ENCODE measurements around the gene AVPR1A.
"Not testable (repeated sequence)": the region's sequence is repeated elsewhere in the genome, so short reads cannot be mapped to it uniquely, and the experiment has no call there.

The AVPR1A gene

DNA sequence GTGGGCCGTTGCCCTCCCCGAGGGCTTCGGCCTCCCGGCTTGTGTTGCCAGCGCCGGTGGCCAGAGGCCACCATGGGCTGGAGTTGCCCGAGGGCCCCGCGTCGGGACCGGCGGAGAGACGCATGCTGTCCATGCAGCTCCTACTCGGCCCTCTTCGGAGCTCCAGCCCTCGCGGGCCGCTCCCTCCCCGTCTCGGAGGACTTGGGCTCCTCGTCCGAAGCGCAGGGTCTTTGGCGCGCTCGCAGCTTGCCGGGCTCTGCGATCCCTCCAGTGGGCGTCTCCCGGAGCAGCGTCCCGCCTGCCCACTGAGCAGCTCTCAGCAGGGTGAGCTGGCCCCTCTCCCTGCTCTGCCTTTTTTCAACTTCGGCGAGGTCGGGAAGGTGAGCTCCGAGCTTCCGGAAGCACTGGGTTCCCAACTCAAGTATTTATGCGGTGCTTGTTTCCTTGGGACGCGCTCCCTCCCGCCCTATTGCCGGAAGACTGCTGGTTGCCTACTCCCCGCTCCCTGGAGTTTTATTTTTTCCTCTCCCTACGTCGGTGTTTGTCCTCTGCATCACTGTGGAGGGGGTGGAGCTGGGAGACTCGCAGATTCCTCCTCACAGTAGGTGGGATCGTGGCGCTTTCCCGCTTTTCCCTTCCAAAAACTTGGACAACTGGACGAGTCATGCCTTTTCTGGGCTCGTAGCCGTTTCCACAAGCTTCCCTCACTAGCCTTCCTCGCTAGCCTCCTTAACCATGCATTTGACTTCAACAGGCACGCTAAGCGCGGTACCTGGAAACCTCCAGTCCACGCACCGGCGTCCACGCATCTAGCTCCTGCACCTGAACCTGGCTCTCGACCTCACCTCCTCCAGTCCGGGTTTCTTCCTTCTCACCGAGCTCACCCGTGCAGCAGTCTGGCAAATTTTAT is at the start of gene AVPR1A:
Gene AVPR1A (minus strand): TSS at position 489 of the 910 bp plus-strand sequence. CDS start 365 bp downstream, at position 124.
- DNase-seq, result no peak

DNA sequence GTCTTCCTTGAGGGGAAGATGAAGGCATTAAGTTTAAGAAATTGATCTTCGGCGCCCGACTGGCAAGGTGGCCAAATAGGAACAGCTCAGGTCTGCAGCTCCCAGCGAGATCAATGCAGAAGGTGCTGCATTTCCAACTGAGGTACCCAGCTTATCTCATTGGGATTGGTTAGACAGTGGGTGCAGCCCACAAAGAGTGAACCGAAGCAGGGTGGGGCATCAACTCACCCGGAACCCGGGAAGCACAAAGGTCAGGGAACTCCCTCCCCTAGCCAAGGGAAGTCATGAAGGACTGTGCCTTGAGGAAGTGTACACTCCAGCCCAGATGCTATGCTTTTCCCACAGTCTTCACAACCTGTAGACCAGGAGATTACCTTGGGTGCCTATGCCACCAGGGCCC is 45.2 kb upstream of the AVPR1A start:
- DNase-seq, result no peak

DNA sequence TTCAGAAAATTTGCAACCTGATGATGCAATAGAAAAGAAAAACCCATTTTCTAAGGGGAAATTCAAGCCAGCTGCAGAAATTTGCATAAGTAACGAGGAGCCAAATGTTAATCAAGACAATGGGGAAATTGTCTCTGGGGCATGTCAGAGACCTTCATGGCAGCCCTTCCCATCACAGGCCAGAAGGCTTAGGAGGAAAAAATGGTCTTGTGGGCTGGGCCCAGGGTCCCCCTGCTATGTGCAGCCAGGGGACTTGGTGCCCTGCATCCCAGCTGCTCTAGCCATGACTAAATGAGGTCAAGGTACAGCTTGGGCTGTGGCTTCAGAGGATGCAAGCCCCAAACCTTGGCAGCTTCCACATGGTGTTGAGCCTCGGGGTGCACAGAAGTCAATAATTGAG is 28.2 kb upstream of the AVPR1A start:
- no peak for DNase-seq

DNA sequence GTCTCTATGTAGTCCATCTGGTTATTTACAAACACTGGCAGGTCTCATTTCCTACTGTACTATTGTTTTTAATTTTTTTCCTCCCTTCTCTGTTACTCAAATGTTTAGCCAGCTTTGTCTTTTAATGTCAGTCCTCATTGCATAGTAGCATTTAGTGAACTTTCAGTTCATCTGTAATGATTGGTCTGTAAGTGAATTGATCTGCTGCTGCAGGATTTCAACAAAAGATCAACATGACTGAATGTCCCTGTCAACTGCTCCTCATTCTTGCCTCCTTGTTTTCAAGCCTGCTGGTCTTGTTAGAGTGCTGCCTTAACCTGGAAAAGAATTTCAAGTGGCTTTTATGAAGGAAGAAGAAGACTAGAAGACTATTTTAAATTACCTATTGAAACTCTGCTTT is 19.3 kb upstream of the AVPR1A start:
- DNase-seq, result no peak

DNA sequence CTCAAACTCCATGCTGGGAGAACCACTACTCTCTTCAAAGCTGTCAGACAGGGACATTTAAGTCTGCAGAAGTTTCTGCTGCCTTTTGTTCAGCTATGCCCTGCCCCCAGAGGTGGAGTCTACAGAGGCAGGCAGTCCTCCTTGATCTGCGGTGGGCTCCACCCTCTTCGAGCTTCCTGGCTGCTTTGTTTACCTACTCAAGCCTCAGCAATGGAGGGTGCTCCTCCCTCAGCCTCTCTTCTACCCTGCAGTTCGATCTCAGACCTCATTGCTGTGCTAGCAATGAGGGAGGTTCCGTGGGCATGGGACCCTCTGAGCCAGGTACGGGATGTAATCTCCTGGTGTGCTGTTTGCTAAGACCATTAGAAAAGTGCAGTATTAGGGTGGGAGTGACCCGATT is 16.7 kb upstream of the AVPR1A start:
- DNase-seq, result not testable (repeated sequence)

DNA sequence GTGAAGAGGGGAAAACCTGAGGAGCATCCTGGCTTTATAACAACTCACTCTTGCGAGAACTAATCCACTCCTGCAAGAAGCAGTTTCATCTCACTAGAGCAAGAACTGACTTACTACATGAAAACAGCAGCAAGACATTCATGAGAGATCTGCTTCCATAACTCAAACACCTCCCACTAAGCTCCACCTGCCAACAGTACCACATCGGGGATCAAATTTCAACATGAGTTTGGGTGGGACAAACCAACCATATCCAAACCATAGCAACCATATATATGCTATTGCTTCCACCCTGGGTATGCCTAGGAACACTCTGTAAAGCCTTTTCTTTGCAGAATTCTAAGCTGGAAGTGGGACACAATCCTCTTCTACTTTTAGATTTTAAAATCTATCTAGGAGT is 13.9 kb upstream of the AVPR1A start:
- no peak for DNase-seq

DNA sequence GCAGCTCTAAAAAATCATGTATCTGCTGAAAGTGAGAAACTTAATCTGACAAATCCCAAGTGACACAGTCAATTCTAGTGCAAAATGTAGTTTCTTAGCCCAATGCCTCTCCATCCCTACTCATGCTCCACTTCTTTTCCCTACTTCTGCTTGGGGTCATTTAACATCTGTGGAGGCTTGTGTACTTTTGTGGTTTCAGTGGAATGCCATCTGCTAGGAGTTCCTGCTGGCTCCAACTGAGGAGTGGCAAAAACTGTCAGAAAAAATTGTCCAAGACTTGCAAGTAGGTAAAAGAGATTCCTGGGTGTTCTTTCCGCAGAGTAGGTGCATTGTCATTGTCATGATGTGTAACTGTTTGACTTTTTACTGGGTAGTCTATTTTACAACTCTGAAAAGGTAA is 12.5 kb upstream of the AVPR1A start:
- no peak for DNase-seq

DNA sequence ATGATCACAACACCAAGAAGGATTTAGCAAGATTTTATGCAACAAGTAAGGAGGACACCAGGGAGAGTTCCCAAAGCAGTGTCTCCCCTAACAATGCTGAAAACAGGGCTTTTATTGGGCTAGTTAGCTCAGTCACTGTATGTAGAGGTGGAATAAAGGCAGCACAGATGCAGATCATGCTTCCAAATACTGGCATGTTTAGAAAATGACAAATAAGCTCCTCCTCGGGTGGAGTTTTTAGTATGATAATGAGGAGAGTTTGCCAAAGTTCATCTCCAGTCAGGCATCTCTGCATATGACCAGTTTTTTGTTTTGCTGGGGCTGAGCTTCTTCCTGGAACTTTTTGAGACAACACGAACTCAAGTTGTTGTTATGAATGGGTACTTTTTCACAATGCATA is 4.4 kb upstream of the AVPR1A start:
- DNase-seq, result no peak

DNA sequence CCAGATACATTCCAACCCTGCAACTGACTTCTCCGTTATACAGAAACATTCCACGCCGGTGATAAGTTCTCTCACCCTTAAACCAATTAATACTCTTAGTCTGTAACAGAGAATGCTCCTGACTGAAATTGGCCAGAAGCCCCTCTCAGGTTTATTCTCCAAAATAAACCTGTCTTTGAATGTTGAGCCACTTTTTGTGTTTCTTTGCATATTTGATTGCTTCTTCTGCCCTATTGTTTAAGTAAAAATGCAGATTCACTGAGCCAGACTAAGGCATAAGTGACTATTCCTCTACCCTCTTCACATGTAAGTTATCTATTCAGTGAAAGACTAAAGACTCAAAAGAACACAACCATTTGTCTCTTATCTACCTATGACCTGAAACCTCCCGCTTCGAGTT is 3.6 kb upstream of the AVPR1A start:
- DNase-seq, result no peak

DNA sequence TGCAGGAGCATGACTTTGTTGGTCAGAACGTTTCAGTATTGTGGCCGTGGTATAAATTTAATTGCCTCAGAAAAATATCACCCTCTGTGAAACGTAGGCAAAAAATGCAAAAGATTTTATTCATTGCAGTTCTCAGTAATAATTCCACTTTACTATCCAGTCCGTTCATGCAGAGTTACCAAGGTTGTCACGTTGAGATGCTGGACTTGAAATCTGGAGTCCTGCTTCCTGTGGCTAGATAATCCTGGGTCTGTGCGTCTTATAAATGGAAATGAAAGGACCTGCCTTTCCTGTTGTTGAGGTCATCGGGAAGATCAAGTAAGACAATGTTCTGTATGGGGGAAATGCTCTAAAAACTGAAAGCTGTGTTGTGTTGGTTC is 1.3 kb upstream of the AVPR1A start:
- no peak for DNase-seq

DNA sequence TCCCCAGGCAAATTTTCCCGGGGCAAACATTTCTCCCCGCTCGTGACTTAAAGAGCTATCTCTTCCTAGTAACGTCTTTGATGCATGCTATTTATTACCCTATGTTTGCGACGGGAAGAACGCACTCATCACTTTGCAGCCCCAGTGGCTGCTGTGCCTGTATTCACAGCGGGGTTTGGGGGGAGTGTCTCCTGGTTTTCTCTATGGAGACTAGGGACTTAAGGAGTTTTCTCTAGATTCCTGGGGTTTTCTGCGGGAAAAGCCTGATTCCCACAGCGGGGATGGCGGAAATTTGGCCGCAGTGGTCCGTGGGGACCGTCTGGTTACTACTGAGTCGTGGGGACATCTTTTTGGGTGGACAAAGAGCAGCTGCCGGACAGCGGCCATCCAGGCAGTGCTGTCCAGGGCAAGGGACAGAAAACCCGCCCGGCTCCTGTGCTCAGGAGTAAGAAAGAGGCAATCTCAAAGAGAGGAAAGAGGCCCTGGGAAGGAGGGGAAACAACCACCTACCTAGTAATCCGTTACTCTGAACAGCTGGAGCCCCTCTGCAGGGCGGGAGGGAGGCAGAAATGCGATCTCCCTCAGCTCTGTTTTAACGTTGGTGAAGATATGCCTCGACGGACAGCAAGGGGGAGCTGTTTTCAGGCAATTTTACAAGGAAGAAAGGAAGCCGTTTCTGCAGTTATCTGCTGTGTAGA is 771 bp upstream of the AVPR1A start:
- peak; percentile 42 for DNase-seq

DNA sequence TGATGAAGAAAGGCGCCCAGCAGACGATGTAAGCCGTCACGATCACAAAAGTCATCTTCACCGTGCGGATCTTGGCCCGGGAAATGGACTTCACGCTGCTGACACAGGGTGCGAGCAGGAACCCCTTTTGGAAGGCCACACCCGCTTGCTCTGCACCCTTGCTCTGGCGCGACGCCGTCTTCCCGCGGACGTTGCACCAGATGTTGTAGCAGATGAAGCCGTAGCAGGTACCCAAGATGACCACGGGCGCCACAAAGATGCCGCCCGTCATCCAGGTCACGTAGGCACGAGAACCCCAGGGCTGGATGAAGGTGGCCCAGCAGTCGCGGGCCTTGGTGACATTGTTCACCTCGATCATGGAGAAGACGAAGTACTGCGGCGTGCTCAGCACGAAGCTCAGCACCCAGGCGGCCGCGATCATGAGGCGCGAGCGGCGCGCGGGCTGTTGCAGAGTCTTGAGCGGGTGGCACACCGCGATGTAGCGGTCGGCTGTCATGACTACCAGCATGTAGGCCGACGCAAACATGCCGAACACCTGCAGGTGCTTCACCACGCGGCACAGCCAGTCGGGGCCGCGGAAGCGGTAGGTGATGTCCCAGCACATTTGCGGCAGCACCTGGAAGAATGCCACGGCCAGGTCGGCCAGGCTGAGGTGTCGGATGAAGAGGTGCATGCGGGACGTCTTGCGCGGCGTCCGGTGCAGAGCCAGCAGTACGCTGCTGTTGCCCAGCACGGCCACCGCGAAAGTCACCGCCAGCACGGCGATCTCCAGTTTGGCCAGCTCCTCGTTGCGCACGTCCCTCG is 890 bp downstream of the AVPR1A start:
- peak; percentile 70 for DNase-seq

DNA sequence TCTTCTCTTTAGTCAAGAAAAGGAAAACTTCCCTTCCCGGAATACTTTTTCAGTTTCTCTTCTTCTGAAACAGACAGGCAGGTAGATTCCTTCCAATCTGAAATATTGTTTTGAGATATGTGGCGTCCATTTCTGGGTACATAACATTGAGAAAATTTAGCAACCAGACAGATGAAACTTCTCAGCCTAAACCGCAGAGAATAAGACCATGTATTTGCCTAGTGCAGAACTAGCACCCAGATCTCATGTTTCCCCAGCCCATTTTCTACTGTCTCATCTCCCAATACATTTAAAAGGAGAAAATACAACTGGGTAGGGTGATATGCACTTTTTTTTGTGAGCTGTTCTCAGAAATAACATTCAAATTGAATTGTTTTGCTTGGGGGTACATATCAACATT is 6.4 kb downstream of the AVPR1A start:
- DNase-seq, result no peak

DNA sequence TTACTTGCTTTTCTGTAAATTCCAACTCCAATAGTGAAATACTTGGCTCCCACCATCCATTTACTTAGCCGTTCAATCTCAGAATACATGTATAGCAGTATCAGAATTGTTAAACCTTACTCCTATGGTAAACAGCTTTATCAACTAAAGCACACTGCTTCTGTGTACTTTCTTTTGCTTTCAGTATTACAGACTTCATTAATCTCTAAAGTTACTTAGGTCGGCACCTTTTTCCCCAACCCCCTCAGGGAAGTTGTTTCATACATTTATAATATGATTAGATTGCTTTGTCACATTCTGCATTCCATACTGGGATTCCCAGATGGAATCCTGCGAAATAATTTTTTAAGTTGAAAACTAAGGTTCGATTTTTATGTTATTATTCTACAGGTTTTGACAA is 12.5 kb downstream of the AVPR1A start:
- no peak for DNase-seq

DNA sequence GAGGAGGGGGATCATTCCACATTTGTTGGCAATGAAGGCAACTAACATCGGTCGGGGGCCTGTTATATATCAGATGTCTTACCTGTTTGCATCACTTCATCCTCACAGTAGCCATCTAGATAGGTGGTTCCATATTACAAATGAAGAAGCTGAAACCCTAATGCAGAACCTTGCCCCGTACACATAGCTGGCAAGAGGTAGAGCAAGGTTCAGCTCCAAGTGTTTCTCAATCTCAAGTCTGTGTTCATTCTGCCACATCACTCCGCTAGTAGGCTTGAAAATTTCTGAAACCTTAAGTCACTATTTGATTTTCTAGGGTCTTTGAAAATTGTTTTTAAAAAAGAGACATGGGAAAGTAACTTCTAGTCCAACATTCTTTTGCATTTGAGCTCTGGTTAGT is 17.0 kb downstream of the AVPR1A start:
- DNase-seq, result no peak

DNA sequence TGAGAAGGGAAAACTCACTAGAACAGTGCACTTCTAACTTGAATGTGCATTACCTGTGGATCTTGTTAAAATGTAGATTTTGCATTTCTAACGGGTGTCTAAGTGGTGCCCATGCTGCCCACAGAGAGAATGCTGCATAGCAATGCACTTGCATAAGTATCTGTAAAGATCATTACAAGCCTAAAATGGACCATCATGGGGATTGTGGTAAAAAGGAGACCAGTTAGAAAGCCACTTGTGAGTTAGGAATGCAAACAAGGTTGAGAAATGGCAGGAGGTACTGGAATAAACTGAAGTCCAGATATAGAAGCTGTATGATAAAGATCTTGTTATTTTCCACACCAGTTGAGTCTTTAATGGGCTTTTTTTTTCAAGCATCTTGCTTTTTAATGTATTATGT is 18.8 kb downstream of the AVPR1A start:
- no peak for DNase-seq

DNA sequence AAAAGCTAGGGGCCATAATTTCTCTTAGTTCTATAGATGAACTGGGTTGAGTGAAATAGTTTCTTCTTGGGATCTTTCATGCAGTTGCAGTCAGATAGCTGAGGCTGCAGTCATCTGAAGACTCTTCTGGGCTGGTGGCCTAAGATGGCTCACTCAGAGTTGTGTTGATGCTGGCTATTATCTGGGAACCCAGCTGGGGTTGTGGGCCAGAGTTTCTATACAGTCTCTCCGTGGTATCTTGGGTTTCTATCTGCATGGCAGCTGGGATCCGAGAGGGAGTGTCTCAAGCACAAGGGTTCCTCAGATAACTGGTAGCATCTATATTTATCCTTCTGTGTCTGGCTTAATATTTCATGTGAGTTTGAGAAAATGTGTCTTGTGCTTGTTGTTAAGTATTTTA is 21.1 kb downstream of the AVPR1A start:
- no peak for DNase-seq

DNA sequence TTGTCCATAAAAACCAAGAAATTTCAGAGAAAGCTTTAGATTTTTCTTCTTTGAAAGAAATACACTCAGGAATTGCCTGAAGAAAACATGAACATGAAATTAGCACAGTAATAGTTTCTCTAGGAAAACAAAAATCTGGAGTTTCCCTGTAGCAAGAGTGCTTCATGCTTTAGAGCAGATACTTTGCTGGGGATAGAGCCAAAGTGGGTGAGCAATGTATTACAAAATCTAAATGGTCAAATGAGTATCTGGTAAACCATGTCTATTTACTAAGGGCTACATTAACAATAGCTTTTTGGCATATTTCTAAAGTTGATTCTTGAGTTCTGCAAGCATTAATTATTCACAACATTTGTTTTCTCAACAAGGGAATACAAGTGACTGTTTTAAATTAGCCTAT is 26.2 kb downstream of the AVPR1A start:
- no peak for DNase-seq

DNA sequence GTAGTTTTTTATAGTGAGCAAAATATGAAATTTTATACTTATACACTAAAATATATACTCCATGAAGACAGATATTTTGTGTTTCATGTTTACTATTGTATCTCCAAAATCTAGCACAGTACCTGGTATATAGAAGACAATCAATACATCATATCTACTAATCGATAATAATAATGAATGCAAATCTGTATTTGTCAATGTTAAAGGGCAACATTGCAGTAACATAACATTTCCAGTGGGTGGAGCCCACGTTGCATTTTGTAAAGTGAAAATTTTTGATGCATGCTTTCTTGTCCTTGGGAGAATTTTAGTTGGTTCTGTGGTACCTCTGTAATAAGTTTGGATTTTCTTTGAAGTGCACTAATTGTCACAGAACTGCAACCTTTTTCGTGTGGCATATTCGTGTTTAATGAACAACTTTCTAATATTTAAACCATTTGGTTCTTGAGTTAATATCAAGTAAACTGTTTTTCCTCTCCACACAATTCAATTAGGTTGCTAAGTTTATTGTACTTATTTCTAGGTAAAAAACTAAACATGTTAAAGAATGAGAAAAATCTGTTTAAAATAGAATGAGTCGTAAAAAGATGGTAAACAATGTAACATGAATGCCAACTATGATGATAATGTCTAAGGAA is 47.4 kb downstream of the AVPR1A start:
- peak; percentile 23 for DNase-seq

DNA sequence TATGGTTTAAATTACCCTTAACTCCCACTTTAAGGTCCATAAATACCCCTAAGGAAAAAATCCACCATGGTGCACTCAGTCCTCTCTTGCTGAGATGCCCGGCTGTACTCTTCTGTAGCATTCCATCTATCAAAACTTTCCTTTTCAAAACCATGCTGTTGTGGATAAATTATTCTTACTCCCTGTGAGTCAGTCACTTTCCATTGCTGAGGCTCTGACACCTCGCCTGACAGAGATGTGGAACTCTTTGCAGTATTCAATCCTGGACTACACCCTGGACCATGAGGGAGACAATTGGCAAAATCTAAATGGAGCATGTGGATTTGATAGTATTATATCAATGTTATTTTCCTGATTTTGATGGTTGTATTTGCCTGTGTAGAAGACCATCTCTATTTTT is 49.1 kb downstream of the AVPR1A start:
- DNase-seq, result no peak

DNA sequence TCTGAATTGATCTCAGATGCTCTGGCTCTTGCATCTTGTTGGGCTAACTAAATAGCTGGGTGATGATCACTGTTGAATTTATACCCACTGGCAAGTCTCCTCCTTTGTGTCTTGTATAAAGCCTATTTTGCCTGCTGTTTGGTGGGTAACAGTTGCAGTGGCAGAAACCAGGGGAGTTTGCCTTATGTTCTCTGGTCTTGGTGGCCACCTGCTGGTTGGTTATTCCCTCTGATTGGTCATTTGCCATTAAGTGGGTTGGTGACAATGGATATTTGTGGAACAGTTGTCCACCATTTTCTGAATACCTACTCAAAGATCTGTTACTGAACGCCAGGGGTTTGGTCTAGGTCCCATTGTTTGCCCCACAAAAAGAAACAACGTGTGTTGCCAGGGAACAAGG is 52.1 kb downstream of the AVPR1A start:
- peak; percentile 26 for DNase-seq

DNA sequence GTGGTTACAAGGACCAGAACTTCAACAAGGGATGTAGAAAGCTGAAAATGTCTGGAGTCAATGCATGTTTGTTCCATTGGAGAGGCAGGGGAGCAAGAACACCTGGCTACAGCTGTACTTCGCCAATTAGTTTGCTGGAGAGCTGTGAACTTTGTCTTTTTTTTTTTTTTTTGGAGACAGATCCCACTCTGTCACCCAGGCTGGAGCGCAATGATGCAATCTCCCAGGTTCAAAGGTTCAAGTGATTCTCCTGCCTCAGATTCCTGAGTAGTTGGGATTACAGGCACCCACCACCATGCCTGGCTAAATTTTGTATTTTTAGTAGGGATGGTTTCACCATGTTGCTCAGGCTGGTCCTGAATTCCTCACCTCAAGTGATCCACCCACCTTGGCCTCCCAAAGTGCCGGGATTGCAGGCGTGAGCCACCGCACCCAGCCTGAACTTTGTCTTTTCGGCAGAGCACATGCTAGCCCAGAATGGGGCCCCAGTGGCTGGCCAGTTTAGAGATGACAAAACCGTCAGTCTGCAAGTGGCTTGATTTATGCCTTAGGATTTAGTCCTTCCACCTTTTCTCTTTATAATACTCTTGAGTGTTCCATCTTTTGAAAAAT is 55.5 kb downstream of the AVPR1A start:
- DNase-seq, result no peak

DNA sequence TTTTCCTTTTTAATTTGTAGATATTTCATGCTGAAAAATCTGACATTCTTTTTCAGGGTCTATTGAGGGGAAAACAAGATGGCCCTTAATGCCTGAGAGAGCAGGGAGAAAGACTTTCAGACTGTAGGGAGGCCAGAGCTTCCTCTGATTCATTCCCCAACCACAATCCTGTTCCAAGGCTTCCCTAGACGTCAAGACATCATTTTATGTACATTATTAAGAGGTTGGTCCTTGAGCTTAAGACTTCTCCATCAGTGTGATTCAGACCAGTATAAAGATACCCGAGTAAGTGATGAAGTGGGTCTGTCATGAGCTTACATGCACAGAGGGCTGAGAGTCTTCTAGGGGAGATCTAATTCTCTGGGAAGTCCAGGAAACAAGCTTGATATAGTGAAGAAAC is 57.3 kb downstream of the AVPR1A start:
- DNase-seq, result no peak
